ENCODE data around the gene PXDN. TPM values are rescaled to one million over a fixed set of nuclear protein-coding genes. Genes with fewer than 3 reads are reported as not detected.

The PXDN gene
- total and polyA plus RNA-seq, 2 donors (not counting 3 experiments of a cell fraction or from before 2014, with no cell fraction given), result 231 to 308 TPM

DNA sequence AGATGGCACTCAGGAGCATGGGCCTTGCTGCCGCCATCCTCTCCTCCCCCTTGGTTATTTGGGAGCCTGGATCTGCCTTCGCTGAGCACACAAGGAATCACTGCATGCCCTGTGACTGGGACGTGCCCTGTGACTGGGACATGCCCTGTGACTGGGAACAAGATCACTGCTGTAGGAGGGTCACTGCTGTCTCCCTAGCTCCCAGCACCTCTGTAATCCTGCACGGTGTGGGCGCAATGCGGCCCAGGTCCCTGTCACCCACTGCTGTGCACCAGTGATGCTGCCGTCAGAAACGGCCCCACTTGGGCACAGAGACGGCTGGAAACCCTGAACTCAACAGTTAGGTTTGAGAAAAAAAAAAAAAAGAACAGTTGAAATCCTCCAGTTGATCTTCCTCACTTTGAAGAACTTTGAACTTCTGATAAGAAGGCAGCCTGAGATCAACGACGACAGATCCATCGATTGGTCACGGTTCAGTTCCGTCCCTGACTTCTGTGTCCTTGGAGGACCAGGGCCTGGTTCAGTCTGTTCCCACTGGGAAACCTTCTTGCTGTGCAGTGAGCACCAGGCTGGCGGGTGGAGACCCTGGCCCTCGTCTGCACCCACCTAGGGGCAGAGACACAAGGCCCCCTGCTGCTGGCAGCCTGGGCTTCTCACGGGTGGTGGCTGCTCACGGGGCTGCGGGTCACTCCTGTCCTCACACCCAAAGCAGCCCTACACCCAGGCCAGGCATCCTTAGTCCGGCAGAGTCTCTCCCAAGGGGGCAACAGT lies 125.9 kb downstream of the PXDN start:
- POLR2A ChIA-PET, result no interaction called here
- FAIRE-seq, result no peak

More for the DNA sequence above, 125.9 kb downstream of the PXDN start:
- no peaks in the 10 kb centered on the region for H3K4me1 ChIP-seq (ENCODE audit: control insufficient read depth, extremely low read depth, insufficient read depth, low read length)
- H3K36me3 ChIP-seq (ENCODE audit: control insufficient read depth in 2 of 2, extremely low read depth in 1 of 2, insufficient read depth in 2 of 2, low read length in 2 of 2), result no peaks in the 10 kb centered on the region
- no peak overlapping the region for H3K9ac ChIP-seq (replicated peaks; ENCODE audit: extremely low read depth, insufficient read depth, low read length)
- H3K27me3 ChIP-seq (ENCODE audit: control insufficient read depth in 2 of 2, insufficient read depth in 2 of 2, low read length in 2 of 2), result peaks cover 3 to 4% of the 10 kb centered on the region in 2 experiments
- no peak for DNase-seq (ENCODE audit: low read depth, low spot score)
- H3K79me2 ChIP-seq (ENCODE audit: control insufficient read depth, insufficient read depth, low read length), result no peaks in the 10 kb centered on the region
- no peak overlapping the region for H2AFZ ChIP-seq (ENCODE audit: low read depth, low read length)
- H3K9me3 ChIP-seq (replicated peaks; ENCODE audit: control insufficient read depth, insufficient read depth, low read length), result no peaks in the 10 kb centered on the region
- no peaks in the 10 kb centered on the region for H3K9me1 ChIP-seq (replicated peaks; ENCODE audit: control insufficient read depth, extremely low read depth, insufficient read depth, low read length)
- no peak overlapping the region for H3K27ac ChIP-seq (ENCODE audit: insufficient read depth, low read depth, low read length)
- H3K4me2 ChIP-seq (ENCODE audit: insufficient read depth, low read length), result no peak overlapping the region
- dilution Hi-C loops (cut with MboI; ENCODE audit: extremely low pct_ligation_motif_present, low sequenced_read_pairs), result no loop called here
- no peak for TF ChIP-seq EZH2 (IDR thresholded peaks at IDR 0.05; ENCODE audit: borderline replicate concordance, low read depth, low read length, severe bottlenecking)
- no peak for TF ChIP-seq GATA2 (IDR thresholded peaks at IDR 0.05; ENCODE audit: insufficient read depth, insufficient read length, low read depth, low read length)
- TF ChIP-seq POLR2A (IDR thresholded peaks at IDR 0.05; ENCODE audit: low read depth, low read length), result no peak
- TF ChIP-seq, protein P1, sequence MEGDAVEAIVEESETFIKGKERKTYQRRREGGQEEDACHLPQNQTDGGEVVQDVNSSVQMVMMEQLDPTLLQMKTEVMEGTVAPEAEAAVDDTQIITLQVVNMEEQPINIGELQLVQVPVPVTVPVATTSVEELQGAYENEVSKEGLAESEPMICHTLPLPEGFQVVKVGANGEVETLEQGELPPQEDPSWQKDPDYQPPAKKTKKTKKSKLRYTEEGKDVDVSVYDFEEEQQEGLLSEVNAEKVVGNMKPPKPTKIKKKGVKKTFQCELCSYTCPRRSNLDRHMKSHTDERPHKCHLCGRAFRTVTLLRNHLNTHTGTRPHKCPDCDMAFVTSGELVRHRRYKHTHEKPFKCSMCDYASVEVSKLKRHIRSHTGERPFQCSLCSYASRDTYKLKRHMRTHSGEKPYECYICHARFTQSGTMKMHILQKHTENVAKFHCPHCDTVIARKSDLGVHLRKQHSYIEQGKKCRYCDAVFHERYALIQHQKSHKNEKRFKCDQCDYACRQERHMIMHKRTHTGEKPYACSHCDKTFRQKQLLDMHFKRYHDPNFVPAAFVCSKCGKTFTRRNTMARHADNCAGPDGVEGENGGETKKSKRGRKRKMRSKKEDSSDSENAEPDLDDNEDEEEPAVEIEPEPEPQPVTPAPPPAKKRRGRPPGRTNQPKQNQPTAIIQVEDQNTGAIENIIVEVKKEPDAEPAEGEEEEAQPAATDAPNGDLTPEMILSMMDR (IDR thresholded peaks at IDR 0.05; ENCODE audit: extremely low read depth in 1 of 2, insufficient read depth in 1 of 2, low read depth in 1 of 2, low read length in 2 of 2), result no peak
- TF ChIP-seq, protein P2, sequence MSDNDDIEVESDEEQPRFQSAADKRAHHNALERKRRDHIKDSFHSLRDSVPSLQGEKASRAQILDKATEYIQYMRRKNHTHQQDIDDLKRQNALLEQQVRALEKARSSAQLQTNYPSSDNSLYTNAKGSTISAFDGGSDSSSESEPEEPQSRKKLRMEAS (IDR thresholded peaks at IDR 0.05; ENCODE audit: insufficient read depth, insufficient read length), result no peak
- TF ChIP-seq JUN (IDR thresholded peaks at IDR 0.05; ENCODE audit: borderline replicate concordance, insufficient read depth, insufficient read length, low read depth), result no peak
- no peak for TF ChIP-seq MYC (IDR thresholded peaks at IDR 0.05; ENCODE audit: low read depth, low read length)
- TF ChIP-seq POLR2AphosphoS5 (IDR thresholded peaks at IDR 0.05; ENCODE audit: insufficient read depth, low read depth, low read length), result no peak
- TF ChIP-seq FOS (IDR thresholded peaks at IDR 0.05; ENCODE audit: borderline replicate concordance, insufficient read depth, low read length), result no peak
- H3K4me3 ChIP-seq (replicated peaks in 1 of 3; ENCODE audit: insufficient read depth in 1 of 3, low read depth in 1 of 3, low read length in 3 of 3), result no peak overlapping the region
- intact Hi-C loops (cut with micrococcal nuclease), result no loop called here
- CTCF ChIA-PET, result no interaction called here
- no TSS peak for BruUV-seq (replicated peaks)
- no peaks in the 10 kb centered on the region for H4K20me1 ChIP-seq (replicated peaks; ENCODE audit: control insufficient read depth, extremely low read depth, insufficient read depth, low read length)
